Activated CD4-positive, alpha-beta T cell treated with anti-CD3 and anti-CD28 coated beads for 1 hour (primary cell): ENCODE measurements around the gene SPPL3.
"Not testable (repeated sequence)": the region's sequence is repeated elsewhere in the genome, so short reads cannot be mapped to it uniquely, and the experiment has no call there.

Experiments
- DNase-seq: peaks from one replicate; pipeline ENCODE4 v3.0.0-alpha.2; 2020

The SPPL3 gene

DNA sequence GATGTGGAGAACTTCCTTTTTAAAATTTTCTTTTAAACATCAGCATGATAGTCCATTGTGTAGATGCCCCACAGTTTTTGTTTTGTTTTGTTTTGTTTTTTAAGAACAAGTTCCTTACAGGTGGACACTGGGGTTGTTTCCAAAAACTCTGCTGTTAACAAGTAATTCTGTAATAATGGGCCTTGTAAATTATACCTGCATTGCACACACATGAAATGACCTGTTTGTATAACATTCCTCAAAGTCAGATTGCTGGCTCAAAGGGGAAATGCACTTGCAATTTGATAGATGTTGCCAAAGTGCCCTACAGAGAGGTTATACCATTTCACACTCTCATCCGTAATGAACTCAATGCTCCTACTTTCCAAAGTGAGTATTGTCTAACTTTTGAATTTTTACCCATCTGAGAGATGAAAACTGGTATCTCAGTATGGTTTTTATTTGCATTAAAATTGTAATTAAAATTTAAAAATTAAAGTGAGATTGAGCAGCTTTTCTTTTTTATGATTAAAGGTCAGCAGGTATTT is 89.2 kb downstream of the SPPL3 start:
- DNase-seq, result no peak

DNA sequence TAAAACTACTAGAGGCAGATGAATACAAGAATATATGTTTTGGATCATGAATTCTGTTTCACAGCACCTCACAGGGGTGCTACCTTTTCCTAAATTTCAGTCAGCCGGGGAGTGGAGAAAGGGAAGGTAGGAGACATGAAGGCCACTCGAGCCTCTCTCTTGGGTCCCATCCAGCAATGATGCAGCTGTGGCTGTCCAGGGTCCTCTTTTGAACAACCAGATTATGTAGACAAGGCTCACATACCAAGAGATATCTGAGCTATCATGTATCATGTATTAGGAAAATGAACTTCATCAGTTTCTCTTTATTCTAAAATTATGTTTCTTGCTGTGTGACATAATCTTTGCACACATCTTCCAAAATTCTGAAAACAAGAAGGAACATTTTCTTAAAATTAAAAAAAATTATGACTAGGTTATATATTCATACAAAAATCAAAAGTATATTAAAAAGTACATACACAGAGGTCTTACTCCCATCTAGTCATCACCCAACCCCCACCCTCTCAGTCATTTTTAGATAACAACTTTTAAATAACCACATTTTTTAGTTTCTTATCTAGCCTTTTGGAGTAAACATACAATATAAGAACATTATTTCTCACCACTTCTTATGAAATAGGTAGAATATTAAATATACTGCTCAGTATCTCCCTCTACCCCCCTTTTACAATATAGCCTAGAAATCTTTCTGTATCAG is 89.8 kb downstream of the SPPL3 start:
- no peak for DNase-seq

GRCh38 chr12:120813588-120814153 is 90.5 kb downstream of the SPPL3 start:
- no peak for DNase-seq

DNA sequence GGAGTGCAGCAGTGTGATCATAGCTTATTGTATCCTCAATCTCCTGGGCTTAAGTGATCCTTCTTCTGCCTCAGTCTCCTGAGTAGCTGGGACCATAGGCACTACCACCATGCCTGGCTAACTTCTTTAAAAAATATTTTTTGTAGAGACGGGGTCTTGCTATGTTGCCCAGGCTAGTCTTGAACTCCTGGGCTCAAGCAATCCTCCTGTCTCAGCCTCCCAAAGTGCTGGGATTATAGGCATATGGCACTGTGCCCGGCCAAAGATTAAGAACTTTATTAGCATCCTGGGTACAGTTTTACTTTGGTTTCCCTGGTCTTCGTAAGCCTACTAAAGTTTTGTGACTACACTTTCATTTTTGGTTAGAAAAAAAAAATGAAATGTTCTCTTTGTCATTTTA is 94.1 kb downstream of the SPPL3 start:
- no peak for DNase-seq

DNA sequence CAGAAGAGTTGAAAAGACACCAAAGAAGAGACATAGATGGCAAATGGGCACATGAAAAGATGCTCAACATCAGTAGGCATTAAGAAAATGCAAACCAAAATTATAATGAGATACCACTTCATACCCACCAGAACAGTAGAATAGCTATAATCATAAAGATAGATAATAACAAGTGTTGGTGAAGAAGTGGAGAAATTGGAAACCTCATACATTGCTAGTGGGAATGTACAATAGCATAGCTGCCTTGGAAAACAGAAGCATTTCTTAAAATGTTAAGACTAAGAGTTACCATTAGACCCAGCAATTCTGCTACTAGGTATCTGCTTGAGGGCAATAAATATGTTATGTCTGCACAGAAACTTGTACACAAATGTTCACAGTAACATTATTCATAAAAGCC is 99.7 kb downstream of the SPPL3 start:
- no peak for DNase-seq

GRCh38 chr12:120801146-120801545 is 103.0 kb downstream of the SPPL3 start:
- no peak for DNase-seq

- DNase-seq, result no peak
Observed at GRCh38 chr12:120800665-120801064, 103.5 kb downstream of the SPPL3 start.

DNA sequence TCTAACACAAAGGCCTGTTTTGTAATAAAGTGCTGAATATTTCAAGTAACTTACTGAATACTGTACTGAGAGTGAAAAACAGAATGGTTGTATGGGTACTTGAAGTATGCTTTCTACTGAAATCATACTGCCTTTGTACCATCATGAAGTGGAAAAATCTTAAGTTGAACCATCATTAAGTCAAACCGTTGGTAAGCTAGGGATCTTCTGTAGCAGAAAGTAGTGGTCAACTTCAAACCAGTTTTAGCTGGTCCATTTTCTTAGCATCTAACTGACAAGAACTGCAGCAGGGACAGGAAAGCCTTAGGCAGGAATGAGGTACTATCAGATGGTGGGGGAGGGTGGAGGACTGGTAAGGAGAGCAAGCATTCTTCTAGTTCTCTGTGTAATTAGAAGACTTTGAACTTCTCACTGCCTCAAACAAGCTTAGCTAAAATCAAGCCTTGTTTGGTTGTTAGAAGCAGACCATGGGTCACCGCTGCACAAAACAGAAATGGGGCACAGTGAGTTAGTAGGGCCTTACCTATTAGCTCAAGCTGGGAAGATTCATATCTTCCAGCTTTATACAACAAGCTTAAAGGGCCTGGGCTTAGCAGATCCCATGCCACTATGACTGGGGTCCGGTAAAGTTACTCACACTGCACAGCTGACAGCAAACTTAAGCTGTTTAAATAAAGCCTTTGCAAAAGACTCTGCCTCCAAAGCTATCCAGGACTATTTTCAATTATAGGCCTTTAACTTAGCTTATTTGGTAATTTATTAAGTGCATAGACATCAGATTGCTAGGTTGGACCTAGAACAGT is 104.7 kb downstream of the SPPL3 start:
- DNase-seq, result no peak

GRCh38 chr12:120798696-120799095 is 105.5 kb downstream of the SPPL3 start:
- DNase-seq, result no peak

- DNase-seq, result no peak
Observed at GRCh38 chr12:120797677-120798642, 106.2 kb downstream of the SPPL3 start.

DNA sequence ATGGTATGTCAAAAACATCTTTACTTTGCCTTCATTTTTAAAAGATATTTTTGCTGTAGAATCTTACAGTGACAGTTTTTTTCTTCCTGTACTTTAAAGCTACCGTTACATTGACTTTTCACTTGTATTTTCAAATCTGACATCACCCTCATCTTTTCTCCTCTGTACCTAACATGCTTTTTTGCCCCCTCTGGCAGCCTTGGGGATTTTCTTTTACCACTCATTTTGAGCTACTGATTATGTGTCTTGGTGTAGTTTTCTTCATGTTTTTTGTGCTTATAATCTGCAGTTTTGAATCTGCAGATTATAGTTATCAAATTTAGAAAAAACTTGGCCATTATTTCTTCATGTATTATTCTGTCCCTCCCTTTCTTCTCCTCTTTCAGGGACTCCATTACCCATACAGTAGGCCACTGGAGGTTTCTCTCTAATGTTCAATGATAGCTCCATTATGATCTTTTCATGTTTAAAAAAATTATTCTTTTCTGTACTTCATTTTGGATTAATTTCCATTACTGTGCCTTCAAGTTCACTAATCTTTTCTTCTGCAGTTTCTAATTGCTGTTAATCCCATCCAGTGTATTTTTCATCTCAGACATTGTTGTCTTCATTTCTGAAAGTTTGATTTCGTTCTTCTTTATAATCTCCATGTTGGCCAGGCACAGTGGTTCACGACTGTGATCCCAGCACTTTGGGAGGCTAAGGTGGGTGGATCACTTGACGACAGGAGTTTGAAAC is 108.5 kb downstream of the SPPL3 start:
- no peak for DNase-seq

DNA sequence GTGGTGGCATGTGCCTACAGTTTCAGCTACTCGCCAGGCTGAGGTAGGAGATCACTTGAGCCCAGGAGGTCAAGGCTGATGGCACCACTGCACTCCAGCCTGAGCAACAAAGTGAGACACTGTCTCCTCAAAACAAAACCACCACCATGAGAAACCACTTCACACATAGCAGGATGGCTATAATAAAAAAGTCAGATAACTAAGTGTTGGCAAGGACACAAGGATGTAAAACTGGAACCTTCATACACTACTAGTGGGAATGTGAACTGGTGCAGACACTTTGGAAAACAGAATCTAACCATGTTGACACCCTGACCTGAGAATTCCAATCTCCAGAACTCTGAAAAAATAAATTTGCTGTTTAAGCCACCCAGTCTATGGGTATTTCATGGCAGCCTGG is 110.8 kb downstream of the SPPL3 start:
- DNase-seq, result no peak

- not testable (repeated sequence) for DNase-seq
Observed at GRCh38 chr12:120792456-120792855, 111.7 kb downstream of the SPPL3 start.

- no peak for DNase-seq
Observed at GRCh38 chr12:120791669-120792176, 112.4 kb downstream of the SPPL3 start.

DNA sequence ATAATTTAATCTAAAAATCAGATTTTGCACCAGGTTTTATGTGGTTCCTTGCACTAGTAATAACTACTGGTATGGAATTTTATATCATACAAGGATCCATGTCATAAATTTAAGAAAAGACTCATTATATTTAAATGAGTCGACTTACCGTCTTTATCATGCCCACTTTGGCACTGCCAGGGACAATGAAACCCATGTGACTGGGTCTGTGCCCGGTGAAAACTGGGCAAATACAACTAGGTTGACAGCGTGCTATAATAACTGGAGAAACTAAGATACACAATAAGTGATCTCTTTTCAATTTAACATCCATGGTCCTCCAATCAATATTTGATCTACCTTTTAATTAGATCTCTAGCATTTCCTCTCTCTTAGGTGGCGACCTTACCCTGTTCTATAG is 114.0 kb downstream of the SPPL3 start:
- DNase-seq, result no peak

DNA sequence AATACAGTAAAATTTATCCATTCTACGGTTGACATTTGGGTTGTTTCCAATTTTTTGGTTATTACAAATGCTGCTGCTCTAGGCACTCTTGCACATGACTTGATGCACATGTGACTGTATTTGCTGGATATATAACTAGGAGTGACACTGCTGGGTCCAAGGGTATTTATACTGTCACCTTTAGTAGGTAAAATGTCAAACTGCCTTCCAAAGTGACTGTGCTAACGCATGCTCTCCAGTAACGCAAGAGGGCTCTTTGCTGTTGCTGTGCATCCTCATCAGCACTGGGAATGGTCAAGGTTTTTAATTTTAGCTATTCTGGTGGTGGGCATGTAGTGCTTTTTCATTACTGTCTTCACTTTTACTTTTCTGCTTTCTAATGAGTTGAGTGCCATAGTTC is 116.3 kb downstream of the SPPL3 start:
- DNase-seq, result no peak

- DNase-seq, result no peak
Observed at GRCh38 chr12:120784804-120785203, 119.4 kb downstream of the SPPL3 start.

GRCh38 chr12:120783197-120783596 is 121.0 kb downstream of the SPPL3 start:
- DNase-seq, result no peak

DNA sequence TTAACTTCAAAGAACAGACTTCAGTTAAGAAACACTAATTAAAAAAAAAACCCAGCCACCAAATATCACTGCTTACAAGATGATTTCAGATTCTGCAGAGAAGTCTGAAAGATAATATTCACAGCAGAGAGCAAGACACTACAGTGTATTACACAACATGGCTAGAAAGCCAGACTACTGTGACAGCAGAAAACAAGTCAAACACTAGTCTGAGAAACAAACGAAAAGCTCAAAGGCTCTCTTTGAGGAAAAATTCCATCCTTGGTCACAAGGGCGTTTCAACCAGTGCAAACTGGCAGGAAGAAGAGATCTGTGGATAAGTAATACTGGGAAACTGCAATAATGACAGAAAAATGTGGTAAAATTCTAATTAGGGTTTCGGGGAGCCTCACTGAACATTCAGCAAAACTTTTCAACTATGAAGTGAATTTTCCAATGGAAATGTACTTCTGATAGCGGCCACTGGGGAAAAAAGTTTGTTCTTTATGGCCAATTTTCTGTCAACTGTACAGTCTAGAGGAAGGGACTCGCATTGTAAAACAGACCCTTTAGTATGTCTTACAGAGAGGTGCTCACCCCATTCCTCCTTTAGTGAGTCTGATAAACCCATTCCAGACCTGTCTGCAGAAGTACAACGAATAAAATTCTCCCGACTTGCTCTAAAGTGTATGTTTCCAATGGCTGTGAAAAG is 128.2 kb downstream of the SPPL3 start:
- no peak for DNase-seq

GRCh38 chr12:120774169-120774916 is 129.8 kb downstream of the SPPL3 start:
- no peak for DNase-seq
